Right lobe of liver (tissue), 4 donors: ENCODE measurements around the gene IQSEC3.

Source experiments
- POLR2A ChIP-seq: fragments of 450-650 bp; IDR thresholded peaks from one replicate; pipeline ENCODE4 v1.6.1; 2017; ENCODE audit warnings: antibody characterized with exemption, mild to moderate bottlenecking
- TF ChIP-seq, protein P1 (sequence below), 4 donors: fragments of 200-600 bp in 3 of 4; fragments of 450-650 bp in 1 of 4; IDR thresholded peaks; one replicate each; pipeline versions ENCODE4 v1.5.1 to v1.8.0; 2016 to 2022; ENCODE audit warnings: antibody characterized with exemption in 4 of 4, mild to moderate bottlenecking in 2 of 4
- donor health status: DM: no; HTN: no; CAD: no.
- donor health status: DM: no; HTN: no; CAD: no.
- donor health status: DM: no; HTN: yes; CAD: no.

DNA sequence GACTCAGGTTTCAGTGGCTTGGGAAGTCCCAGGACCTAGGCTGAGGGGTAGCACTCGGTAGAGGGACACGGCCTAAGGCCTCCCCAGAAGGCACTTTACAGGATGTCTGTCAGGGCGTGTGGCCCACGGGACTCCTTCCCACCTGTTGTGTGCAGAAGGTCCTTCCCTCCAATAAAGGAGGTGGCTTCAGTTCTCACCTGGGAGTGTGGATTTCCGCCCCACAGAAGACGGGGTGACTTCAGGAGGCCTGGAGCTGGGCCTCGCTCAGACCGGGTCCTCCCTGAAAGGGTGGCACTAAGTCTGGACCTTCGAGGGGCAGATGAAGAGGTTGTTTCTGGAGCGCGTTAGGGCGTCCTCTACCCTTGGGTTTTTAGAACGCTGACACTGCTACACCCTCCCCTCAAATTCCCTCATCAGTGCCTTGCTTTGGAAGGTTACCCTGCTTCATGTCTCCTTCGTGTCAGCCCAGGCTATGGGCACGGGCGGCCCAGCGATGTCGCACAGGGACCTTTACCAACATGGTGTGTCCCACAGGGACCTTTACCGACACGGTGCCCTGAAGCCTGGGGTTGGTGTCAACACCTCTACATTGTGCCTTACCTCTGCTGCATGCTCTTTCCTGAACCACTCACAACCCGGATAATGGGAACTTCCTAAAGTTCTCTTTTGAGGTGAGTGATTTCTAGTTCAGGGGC lies 140.3 kb downstream of the IQSEC3 start:
- TF ChIP-seq, protein P1, sequence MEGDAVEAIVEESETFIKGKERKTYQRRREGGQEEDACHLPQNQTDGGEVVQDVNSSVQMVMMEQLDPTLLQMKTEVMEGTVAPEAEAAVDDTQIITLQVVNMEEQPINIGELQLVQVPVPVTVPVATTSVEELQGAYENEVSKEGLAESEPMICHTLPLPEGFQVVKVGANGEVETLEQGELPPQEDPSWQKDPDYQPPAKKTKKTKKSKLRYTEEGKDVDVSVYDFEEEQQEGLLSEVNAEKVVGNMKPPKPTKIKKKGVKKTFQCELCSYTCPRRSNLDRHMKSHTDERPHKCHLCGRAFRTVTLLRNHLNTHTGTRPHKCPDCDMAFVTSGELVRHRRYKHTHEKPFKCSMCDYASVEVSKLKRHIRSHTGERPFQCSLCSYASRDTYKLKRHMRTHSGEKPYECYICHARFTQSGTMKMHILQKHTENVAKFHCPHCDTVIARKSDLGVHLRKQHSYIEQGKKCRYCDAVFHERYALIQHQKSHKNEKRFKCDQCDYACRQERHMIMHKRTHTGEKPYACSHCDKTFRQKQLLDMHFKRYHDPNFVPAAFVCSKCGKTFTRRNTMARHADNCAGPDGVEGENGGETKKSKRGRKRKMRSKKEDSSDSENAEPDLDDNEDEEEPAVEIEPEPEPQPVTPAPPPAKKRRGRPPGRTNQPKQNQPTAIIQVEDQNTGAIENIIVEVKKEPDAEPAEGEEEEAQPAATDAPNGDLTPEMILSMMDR (IDR thresholded peaks at IDR 0.05) = no peak
- TF ChIP-seq POLR2A = no peak
